ENCODE results near the gene CKS2.
"Not testable (repeated sequence)": the region's sequence is repeated elsewhere in the genome, so short reads cannot be mapped to it uniquely, and the experiment has no call there.

The CKS2 gene

DNA sequence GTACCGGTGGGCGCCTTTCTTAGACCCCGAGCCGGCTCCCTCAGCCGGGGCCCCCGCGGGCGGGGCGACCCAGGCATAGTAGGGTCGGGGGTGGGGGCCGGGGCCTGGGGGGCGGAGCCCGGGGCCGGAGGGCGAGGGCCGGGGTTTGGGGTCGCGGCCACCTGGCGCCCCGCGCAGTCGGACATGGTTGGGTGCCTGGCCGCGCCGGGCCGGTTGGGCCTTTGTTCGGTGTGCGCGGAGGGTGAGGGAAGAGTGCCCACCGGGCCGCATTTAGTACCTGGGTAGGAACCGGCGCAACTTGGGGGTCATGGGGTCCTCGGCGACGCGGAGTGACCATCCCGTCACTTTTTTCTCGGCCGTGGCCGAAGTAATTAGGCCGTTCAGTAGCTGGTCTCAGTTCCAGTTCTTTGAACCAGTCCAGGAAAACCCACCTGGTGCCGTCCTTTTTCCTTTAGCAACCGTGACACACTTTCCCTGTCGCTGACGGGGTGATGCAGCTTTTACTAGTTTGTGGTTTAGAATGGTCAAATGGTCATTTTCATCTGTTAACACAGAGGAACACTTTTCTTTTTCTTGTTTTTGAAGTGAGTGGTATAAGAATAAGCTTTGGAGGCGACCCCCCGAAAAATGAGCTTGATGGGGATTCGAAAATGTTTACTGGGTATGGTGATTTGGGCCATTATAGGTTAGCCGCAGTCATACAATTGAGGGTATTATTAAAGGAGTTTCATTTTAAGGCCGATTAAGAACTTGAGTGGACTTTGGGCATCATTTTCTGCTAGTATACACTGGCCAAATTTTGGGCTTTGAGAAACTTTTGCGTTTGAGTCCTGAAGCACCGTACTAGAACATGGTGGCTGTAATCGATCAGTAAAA, 589 bp downstream of the CKS2 start:
- DNase-seq (ENCODE audit: low read depth): no peak

DNA sequence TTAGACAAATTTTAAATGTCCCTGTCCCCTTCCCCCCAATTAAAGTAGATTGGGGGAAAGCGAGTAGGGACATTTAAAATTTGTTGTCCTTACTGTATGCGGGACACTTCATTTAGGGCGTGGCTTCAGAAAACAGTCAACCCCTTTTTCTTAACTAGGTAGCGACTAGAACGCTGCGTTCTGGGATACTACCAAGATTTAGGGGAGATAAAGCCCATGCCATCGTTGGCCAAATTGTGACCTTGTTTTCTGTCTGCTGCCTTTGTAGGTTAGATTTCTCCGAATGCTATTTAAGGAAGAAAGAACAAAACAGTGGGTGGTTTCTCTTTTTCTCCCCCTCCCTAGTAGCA, 1.2 kb downstream of the CKS2 start:
- DNase-seq (ENCODE audit: low read depth): no peak

DNA sequence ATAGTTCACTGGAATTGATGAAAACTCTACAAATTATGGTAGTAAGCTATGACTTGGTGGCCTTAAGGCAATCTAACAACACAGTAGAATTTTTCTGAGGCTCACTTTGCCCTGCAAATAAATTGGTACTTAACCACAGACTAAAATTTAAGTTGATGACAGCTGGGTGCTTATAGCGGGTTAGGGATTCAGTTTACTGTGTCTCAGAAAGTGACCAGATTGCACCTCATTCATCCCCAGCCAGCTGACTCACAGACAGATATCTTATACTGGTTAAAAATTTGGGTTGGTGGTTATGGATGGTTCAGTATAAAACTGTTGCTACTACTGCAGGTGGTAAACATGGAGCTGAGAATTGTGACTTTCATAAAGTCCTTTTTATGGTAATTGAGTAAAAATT, 2.8 kb downstream of the CKS2 start:
- DNase-seq (ENCODE audit: low read depth): no peak

DNA sequence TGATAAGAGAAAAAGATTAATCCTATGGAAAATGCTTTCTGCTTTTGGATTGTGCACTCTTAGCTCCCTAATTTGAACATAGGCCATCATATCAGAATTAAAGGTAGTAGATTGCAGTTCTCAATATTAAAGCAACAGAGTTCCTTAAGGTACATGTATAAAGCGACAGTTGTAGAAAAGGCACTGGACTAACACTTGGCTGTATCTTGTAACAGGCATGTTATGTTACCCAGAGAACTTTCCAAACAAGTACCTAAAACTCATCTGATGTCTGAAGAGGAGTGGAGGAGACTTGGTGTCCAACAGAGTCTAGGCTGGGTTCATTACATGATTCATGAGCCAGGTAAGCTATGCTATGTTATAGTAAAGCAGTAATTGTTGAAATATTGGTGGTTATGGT, 4.0 kb downstream of the CKS2 start:
- no peak for DNase-seq (ENCODE audit: low read depth)

DNA sequence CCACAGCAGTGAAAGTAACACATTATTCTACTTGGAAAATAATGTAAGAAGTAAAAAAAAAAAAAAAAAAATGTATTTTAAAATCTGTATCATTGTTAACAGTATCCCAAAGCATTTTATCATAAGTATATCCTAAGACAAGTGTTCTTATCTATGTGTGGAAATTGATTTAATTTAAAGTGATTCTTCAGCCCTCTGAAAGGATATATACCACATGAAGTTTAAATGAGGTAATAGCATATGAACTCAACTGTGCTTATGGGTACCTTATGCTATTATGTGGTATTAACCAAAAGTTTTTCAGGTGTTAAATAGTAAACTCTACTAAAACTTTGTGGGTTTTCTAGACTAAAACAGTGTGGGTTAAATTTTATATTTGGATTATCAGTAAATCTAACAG, 4.5 kb downstream of the CKS2 start:
- no peak for DNase-seq (ENCODE audit: low read depth)

DNA sequence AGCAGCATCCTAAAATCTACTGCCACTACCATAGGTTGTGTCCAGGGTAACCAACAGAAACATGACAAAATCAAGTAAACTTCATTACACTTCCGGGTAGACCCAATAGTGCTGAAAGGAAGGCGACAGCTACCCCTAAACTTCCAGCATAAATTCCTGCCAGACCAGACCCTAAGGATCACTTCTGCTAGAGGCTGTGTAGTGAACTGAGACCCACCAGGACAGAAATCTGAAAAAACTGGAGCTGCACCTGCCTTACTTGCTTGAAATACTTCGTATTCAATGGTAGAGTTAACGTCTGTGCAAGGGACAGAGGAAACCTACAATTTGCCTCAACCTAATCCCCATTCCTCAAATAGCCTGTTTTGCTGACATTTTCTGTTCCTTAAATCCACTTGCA, 6.3 kb downstream of the CKS2 start:
- no peak for DNase-seq (ENCODE audit: low read depth)

DNA sequence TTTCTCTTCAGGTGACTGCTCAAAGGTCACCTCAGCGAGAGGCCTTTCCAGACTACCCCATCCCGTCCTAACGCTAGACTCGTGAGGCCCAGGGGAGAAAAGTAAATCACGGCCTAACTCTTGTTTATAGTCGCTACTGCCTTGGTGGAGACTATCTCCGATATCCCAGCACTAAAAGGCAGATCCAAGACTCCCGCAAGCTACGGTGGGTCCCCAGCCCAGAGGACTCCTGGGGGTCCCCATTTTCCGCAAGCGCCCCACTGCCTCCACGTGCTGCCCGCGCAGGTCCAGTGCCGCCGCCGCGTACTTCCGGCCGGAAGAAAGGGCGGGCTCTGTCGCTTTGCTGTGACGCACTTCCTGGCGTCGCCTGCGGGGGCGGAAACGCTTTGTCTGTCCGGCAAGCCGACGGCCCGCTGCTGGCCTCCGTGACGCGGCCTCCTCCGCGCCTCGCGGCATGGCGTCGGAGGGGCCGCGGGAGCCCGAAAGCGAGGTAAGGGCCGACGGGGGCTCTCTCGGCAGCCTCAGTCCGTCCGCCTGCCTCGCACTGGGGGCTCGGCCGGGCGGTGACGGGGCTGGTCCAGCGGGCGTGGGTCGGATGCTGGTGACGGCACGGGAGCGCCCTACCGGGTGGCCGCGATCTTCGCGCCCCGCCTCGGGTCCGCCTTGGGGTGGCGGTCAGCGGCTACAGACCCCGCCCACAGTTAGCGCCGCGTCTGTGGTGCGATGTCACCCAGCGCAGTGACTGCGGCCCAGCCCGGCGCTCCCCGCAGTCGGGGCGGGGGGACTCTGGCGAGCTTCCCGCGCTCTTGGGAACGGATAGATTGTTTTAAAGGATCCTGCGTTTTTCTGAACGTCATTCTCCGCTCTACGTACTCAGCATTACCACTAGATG, 7.4 kb downstream of the CKS2 start, which contains the start of gene SECISBP2:
SECISBP2 (plus strand) TSS at position 378 of the 892 bp plus-strand sequence; CDS start at position 455, 77 bp downstream.
- DNase-seq (ENCODE audit: low read depth): peak; percentile 94

DNA sequence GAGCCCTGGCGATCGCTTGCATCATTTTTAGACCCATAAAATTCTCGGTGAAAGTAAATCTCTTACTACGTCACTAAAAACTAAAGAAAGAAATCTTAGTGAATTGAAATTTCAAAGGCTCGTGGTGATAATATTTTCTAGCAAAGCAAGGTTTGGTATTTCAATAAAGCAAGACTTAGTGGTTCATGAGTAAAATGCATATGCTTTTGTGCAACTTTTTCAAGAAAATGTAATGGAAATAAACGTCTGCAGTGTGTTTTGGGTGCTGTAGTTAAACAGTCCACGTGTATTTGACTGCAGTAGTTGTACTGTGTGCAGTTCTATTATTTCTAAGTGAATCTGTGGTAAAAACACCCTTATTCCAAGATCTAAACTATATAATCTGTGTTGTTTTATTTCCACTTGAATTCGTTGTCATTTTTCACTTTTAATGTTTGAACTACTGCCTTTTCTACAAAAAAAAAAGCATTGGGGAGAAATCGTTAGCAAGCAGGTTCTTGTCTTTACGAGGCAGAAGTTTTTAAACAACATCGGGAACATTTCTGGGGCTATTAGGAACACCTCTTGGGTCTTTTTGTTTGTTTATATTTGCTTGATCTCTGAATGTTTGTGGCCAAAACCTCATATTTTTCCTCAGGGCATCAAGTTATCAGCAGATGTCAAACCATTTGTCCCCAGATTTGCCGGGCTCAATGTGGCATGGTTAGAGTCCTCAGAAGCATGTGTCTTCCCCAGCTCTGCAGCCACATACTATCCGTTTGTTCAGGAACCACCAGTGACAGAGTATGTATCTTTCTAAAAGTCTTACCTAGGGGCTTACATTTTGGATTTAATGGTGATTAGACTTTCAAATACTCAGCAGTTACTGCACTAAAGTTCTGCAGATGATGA, 8.3 kb downstream of the CKS2 start:
- DNase-seq (ENCODE audit: low read depth): no peak

DNA sequence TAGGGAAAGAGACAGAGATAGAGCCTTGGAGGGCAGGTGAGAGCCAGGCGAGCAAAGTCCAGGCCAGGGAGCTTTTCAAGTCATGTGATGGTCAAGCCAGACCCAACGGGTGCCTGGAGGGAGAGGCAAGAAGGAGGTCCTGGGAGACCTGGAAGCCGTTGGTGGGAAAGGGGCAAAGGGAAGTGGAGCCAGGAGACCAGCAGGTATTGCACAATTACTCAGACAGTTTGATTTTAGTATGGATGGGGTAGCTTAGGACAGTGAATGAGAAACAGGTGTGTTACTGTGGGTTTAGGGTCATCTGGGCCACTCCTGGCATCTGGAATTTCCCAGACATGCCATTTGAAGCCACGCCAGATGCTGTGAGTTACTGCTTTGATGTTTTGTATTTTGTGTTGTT, 12.4 kb downstream of the CKS2 start:
- DNase-seq (ENCODE audit: low read depth): no peak

DNA sequence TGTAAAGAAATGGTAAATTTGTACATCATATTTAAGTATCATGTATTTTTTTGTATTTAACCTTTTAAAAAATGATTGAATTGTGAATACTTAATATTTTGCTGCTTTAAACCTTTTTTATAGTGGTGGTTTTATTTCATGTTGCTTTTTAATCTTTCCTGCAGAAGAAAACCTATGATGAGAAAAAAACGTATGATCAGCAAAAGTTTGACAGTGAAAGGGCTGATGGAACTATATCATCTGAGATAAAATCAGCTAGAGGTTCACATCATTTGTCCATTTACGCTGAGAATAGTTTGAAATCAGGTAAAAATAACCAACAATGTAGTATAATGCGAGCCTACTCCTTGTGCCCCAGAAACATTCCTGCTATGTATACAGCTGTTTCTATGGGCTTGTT, 14.7 kb downstream of the CKS2 start:
- no peak for DNase-seq (ENCODE audit: low read depth)

DNA sequence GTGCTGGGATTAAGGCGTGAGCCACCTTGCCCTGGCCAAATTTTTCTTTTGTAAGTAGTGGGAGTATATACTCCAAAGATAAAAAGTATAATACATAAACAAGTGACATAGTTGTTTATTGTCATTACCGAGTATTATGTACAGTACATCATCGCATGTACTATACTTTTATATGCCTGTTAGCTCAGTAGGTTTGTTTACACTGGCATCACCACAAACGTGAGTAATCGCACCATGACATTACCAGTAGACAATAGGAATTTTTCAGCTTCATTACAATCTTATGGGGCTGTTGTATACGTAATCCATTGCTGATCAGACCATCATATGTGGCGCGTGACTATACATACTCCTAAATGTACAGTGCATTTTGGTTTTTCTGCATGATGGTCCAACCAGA, 17.1 kb downstream of the CKS2 start:
- no peak for DNase-seq (ENCODE audit: low read depth)

DNA sequence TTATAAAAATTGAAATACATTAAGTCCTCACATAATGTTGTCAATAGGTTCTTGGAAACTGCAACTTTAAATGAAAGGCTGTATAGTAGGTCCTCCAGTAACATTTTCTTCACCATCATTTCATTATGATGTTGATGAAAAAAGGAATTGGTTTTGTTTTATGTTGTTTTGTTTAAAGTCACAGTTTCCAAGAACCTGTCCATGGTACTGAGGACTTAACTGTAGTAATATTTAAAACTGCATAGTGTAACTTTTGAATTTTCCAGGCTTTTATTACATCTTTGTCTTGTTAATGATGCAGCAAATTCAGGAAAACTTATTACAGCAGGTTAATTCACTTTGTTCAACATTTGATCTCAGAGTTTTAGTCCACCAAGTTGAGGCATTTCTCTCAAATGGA, 18.9 kb downstream of the CKS2 start:
- no peak for DNase-seq (ENCODE audit: low read depth)

DNA sequence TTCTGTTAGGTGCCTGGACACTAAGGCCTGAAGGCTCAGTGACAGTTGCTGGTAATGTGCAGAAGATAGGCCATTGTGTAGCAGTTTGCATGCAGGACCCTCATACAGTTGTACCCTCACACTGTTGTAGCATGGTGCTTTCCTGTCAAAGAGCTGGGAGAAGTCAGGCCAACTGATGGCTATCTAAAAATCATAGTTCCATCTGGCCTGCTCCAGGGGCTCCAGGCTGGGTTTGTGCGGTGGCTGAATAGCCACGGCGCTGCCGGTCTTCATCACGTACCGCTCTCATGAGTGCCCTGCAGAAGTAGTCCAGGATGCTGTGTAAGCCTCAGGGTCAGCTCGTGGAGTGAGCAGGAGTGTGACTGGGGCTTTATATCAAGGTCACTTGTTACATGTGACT, 19.5 kb downstream of the CKS2 start:
- DNase-seq (ENCODE audit: low read depth): no peak

DNA sequence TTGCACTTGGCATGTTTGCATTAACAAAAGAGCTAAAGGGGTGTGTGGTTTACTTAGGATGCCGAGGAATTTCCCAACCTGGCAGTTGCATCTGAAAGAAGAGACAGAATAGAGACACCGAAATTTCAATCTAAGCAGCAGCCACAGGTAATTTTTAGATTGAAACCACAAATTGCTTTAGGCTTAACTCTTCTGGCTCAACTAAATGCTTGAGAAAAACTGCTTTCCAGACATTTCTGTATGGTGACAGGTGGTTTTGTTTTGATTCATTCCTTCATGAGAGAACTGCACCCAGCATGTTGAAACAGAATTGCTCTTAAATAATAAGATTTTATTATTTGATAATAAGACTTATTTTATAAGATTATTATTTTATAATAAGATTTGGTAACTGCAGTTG, 28.8 kb downstream of the CKS2 start:
- DNase-seq (ENCODE audit: low read depth): no peak

DNA sequence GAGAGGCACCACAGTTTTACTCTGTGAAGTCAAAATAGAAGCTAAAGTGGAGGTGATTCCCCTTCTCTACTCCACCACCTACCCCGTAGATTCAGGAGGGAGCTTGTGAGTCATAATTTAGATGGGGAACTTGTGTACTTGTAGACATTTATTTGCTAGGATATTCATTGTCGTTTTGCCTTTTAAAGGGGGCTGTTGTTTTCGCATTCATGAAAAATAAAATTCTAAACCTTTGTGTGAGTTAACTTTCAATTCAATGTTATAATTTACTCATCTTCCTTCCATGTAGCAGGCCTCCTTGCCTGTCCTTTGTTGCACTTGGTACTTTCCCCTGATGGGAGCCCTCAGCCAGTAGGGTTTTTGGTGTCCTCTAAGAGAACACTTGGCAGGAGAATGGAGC, 29.3 kb downstream of the CKS2 start:
- no peak for DNase-seq (ENCODE audit: low read depth)

DNA sequence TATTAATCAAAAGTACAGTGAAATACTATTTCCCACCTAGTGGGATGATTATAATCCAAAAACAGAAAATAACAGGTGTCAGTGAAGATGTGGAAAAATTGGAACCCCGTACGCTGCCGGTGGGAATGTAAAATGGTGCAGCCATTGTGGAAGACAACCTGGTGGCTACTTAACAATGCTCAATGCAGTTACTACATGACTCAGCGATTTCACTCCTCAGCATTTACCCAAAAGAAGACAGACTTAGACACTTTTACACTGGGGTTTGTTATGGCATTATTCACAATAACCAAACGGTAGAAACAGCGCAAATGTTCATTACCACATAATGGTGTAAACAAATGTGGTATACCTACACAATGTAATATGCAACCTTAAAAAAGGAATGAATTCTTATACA, 31.2 kb downstream of the CKS2 start:
- DNase-seq (ENCODE audit: low read depth): no peak

DNA sequence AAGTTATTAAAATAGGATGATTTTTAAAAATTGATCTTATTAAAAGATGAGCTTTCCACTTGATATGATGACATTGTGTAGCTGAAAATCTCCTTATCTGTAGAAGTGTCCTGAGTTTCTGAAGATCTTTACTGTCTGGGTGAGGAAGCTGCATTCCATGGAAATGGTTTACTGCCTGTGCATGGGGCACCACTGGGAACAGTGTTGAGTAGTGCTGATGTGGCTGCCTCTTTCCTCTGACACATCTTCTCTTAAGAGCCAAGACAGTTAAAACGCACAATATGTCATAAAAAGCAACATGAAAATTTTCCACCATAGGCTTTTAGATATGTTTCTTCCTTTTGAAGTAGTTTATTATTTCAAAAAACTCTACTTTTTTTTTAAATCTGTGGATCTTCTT, 32.0 kb downstream of the CKS2 start:
- DNase-seq (ENCODE audit: low read depth): no peak

DNA sequence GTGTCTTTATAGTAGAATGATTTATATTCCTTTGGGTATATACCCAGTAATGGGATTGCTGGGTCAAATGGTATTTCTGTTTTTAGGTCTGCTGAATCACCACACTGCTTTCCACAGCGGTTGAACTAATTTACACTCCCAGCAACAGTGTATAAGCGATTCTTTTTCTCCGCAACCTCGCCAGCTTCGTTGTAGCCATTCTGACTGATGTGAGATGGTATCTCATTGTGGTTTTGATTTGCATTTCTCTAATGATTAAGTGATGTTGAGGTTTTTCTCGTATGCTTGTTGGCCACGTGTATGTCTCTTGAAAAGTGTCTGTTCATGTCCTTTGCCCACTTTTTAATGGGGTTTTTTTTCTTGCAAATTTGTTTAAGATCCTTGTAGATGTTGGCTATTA, 32.8 kb downstream of the CKS2 start:
- DNase-seq (ENCODE audit: low read depth): not testable (repeated sequence)

DNA sequence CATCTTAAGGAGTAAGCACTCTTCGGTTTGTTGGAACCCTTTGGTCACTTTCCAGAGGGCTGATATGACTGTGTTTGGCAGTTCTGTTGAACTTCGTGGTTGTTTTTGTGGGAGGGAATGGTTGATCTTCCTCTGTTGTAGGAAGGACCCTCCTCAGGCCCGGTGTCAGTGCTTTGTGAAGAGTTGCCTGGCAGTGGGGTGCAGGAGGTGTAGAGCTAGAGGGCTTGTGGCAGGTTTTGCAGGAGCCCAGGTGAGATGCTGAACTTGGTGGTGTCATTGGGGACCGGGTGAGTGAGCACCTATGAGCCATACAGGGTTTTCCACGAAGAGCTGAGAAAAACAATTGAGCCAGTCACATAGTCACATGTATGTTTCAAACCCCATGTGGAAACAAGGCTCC, 34.5 kb downstream of the CKS2 start:
- no peak for DNase-seq (ENCODE audit: low read depth)

DNA sequence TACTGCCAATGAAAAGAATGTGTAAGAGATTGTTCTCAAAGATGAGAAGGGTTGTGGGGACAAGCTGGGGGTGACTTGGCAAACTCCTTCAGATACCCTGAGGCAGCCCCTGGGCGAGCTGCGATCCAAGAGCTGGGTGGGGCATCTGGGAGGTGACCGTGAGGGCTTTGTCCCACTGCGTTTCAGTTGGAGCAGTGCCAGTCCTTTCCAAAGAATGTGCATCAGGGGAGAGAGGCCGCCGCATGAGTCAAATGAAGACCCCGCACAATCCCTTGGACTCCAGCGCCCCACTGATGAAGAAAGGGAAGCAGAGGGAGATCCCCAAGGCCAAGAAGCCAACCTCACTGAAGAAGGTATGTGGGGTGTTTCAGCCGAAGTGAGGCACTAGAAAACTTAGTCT, 35.7 kb downstream of the CKS2 start:
- no peak for DNase-seq (ENCODE audit: low read depth)

DNA sequence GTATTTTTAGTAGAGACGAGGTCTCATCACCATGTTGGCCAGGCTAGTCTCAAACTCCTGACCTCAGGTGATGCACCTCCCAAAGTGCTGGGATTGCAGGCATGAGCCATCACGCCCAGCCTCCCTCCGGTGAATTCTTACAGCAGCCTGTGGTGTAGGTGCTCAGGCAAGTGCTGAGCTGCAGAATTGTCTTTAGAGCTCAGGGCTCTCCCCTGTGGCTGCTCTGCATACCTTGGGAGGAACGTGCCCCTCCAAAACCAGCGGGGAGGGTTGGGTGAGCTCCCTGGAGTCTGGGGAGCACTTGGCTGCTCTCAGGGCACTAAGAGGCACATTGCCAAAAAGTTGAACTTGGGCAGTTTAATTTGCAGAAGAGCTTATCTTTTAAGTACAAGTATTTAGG, 36.7 kb downstream of the CKS2 start:
- DNase-seq (ENCODE audit: low read depth): no peak

DNA sequence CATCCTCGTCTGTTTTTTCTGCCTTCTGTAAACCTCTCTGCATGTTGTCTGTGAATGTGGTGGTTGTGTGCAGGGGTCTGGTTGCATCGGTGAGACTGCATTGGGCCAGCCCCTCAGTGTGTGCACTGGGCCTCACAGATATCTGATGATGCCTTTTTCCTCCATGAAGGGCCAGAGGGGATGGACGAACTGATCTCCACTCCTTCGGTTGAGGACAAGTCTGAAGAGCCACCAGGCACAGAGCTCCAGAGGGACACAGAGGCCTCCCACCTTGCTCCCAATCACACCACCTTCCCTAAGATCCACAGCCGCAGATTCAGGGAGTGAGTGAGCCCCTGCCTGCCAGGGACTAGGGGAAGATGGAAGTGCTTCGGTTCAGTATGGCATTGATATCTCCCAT, 38.6 kb downstream of the CKS2 start:
- DNase-seq (ENCODE audit: low read depth): no peak

All from stromal cell of bone marrow (primary cell).